Neural crest cell (in vitro differentiated cells): Measurements from ENCODE around the gene OR4A16. TPM values are rescaled to one million over a fixed set of nuclear protein-coding genes. Genes with fewer than 3 reads are reported as not detected.

ENCODE experiments used
- DNase-seq: peaks from one replicate; pipeline ENCODE4 v3.0.0; 2021; ENCODE audit warnings: low read depth, mixed read lengths, low spot score
- H3K27ac Mint-ChIP-seq: one replicate; pipeline ENCODE4 v1.8.0; 2021; ENCODE audit warnings: mild to moderate bottlenecking, mixed read lengths; ENCODE audit not compliant: unreplicated experiment
- H3K27me3 Mint-ChIP-seq: 2 replicates; pipeline ENCODE4 v1.8.0; 2021; ENCODE audit warnings: low read depth, mild to moderate bottlenecking, mixed read lengths
- H3K36me3 Mint-ChIP-seq: 2 replicates; pipeline ENCODE4 v1.8.0; 2021; ENCODE audit warnings: low read depth, mild to moderate bottlenecking, mixed read lengths
- H3K4me1 Mint-ChIP-seq: 2 replicates; pipeline ENCODE4 v1.8.0; 2021; ENCODE audit warnings: mixed read lengths
- H3K4me3 Mint-ChIP-seq: one replicate; pipeline ENCODE4 v1.8.0; 2021; ENCODE audit warnings: mild to moderate bottlenecking, mixed read lengths
- H3K9me3 Mint-ChIP-seq: 2 replicates; pipeline ENCODE4 v1.8.0; 2021; ENCODE audit warnings: mixed read lengths
- CTCF ChIP-seq: fragments of 200-600 bp; sonication (generic); conservative IDR thresholded peaks from 2 replicates; pipeline ENCODE4 v1.5.0; 2021; ENCODE audit warnings: antibody characterized with exemption, mild to moderate bottlenecking
- total RNA-seq: library from RNA; stranded (reverse); gene quantifications from 2 replicates; pipeline ENCODE4 v1.2.1, GENCODE V29; 2021

OR4A16 gene
- total RNA-seq, 1 donor from 2014 or later, result not detected

GRCh38 chr11:55367674-55368073 lies 24.7 kb downstream of the OR4A16 start, which contains the start of gene OR4A15:
Gene OR4A15, plus strand, starts transcription at chr11:55367974. Its CDS starts 0 bp downstream, at chr11:55367974.
- Mint-ChIP-seq H3K4me1 (no peaks in the 10 kb centered on the region), H3K4me3 (no peak within 1 kb of the TSS), H3K36me3 (no peaks in the 10 kb centered on the region), H3K9me3 (peaks cover 20% of the 10 kb centered on the region), H3K27ac (no peak within 1 kb of the TSS), H3K27me3 (no peaks in the 10 kb centered on the region)
- no peak for TF ChIP-seq CTCF
- no peak for DNase-seq

Other genes starting within 250 kb of the OR4A16 start
- gene TRIM48, start 81.0 kb upstream of the OR4A16 start, total RNA-seq, result not detected in 2 replicates
- gene OR4A15, start 24.8 kb downstream of the OR4A16 start, total RNA-seq, result not detected in 2 replicates
- not detected in 2 replicates for gene OR4C15, start 211.3 kb downstream of the OR4A16 start, total RNA-seq
- gene OR4C16, start 228.9 kb downstream of the OR4A16 start, total RNA-seq, result not detected in 2 replicates